CD4-positive, alpha-beta T cell treated with Interleukin-4 for 1 hour (primary cell): Measurements from ENCODE around the gene CARNS1.
A peak's percentile ranks its signal among the peaks of the same experiment; 100 is the strongest.

ENCODE experiments used
- DNase-seq, 2 donors: peaks; one replicate each; pipeline ENCODE4 v3.0.0-alpha.2; 2020 to 2022

The CARNS1 gene

DNA sequence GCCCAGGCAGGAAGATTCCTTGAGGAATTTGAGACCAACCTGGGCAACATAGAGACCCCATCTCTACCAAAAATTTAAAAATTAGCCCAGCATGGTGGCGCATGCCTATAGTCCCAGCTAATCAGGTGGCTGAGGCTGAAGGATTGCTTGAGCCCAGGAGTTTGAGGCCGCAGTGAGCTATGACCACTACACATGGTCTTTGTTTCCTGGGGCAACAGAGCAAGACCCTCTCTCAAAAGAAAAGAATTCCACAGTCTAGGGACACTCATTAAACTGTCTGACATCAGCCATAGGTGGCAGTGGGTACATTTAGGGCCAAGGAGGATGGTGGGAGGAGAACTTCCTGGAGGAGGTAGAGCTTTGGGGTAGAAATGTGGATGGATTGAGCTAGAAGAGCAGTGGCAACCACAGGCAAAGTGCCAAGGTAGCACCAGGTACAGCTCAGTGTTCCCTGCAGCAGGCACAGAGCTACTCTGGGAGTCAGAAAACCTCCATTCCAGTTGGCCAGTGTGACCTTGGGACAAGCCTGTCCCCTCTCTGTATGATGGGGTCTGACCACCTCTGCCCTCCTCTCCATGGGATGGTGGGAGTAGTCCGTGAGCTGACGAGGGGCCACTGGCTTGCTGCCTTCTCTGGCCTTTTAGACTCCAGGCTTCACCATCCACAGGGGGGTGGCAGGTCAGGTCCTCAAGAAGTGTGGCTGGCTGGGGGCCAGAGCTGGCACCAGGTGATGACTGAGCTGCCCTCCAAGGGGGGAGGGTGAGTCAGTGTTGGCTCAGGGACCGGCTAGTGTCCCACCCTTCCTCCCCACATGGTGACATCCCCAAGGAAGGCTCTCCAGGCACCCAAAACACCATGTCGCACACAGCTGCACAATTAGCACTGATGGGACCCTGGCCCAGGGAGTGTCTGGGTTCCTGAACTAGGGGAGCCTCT is 38.3 kb upstream of the CARNS1 start:
- no peak for DNase-seq

DNA sequence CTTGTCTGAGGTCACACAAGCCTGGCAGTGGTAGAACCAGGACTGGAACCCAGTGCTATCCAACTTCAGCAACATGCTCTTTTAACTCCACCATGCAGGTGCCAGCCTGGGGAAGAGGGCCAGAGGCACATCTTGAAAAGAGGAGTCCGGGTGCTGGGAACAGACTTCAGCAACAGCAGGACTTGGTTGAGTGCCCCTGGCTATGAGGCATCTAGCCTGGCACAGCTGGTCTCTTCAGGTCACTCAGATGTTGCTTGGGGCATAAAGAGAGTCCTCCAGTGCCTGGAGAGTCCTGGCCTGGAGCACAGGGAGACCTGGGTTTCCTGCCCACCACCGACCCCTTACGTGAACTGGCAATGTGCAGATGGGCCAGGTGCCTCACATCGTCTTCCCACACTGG is 36.9 kb upstream of the CARNS1 start:
- DNase-seq = no peak

DNA sequence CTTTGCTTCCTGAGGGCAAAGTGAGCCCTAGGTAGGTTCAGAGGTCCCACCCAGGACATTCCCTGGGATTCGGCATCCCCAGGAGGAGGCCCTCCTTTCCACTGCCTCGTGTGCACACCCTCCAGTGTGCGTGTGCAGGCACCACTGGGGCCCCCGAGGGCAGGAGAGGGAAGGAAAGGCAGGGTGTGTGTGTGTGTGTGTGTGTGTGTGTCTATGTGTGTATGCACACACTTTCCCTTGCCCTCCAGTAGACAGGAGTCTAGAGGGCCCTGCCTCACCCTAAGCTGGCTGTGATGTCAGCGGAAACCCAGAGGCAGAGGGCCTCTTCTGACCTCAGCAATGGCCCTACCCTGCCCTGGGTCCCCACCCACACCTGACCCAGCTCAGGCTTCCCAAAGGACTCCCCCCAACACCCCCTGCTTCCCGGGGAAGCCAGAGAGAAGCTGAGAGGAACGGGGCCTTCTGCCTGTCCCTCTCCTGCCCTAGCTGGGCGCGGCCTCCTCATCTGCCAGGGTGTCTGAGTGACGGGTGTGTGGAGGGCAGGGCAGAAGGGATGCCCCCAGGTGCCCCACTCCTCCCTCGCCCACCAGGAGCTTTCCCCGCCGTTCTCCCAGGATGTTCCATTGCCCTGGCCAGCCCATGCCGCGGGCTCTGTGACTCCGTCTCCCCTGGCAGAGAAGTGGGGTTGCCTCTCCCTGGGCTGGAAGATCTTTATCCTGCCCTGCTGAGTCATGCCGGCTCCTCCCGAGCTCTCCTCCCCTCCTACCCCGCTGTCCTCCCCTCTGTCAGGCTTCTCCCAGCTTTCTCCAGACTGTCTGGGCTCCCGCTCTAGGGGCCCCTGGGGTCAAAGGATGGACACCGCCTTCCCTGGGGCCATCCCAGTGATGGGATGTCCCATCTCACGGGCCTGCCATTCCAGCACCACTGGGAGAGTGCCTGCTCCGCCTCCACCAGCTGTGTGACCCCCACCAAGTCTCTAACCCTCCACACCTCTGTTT is 36.1 kb upstream of the CARNS1 start:
- no peak for DNase-seq

- no peak for DNase-seq
Measured at GRCh38 chr11:67381244-67381972, 34.1 kb upstream of the CARNS1 start.

DNA sequence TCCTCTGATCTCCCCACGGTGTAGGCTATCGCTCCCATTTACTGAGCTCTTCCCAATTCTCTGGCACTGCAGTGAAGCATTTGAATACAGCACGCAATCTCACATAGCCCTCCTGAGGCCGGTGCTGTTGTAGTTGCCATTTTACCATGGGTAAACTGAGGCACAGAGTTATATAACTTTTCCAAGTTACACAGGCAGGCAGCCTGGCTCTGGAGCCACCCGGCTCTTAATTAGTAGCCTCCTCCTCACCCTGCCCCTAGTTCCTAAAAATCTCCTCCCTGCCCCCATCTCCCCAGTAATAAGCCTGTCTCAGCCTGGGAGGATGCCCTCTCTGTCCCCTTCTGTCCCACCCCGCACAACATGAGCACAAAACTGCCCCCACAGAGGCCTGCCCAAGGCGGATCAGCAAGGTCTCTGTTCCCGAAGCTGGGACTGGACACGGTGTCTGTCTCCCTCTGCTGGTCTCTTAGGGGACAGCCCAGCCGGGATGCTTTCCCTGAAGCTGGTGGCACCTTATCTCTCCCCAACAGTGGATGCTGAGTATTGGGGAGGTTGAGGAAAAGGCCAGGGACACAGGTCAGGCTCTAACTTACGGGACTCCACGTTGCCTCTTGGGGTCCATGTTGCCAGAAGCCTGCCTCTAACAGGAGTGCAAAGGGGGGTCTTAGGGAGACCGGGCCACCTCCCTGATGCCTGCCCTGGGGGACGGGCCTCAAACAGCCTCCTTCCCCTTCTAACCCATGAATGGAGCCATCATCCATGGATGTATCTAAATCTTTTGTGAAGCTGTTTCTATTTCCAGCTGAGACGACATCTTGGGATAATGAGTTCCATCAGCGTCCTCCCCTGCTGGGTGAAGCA is 33.0 kb upstream of the CARNS1 start:
- peak; percentile 86 to 88 for DNase-seq

DNA sequence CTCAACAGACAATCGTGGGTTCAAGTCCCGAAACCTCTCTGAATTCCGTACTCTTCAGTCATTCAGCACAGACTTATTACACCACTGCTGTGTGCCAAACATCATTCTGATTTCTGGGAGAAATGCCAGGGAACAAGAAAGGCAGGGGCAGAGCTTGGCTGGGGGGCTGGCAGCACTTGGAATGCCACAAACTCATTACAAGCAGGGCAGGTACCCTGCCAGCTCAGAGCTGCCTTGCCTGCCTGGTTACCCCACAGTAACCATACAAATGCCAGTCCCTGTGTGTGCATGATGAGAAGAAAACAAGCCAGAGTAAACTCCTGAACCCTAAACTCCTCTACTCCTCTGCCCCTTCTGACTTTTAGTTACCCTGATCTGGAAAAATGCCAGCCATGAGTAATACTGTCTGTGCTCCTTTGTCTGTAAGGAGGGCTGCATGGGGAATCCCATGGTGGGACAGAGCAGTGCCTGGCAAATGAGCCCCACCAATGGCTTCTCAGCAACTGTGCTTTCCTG is 30.6 kb upstream of the CARNS1 start:
- no peak for DNase-seq

GRCh38 chr11:67387069-67387468 is 28.4 kb upstream of the CARNS1 start:
- no peak for DNase-seq

GRCh38 chr11:67387518-67387917 is 28.0 kb upstream of the CARNS1 start:
- DNase-seq = no peak

DNA sequence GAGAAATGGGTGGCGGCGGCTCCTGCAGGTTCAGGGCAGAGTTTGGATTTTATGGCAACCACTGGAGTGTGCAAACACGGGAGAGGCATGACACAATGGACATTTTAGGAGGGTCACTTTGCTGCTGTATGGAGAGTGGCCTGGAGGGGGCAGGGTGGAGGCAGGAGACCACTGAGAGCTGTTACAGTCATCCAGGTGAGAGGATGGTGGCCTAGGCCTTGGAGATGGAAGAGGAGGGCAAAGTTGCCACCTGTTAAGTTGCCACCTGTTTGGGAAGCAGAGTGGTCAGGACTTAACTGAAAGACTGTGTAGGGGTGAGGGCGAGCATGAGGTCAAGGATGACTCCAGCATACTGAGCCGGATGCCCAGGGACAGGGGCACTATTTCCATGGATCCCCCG is 26.0 kb upstream of the CARNS1 start:
- peak; percentile 63 to 68 for DNase-seq

DNA sequence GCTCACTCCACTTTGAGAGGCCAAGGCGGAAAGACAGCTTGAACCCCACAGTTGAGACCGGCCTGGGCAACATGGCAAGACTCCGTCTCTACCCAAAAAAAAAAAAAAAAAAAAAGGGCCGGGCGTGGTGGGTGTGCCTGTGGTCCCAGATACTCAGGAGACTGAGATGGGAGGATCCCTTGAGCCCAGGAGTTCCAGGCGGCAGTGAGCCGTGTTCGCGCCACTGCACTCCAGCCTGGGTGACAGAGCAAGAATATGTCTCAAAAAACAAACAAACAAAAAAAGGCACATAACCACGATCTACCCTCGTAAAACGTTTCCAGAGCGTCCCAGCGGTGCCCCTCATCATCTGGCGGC is 24.6 kb upstream of the CARNS1 start:
- no peak for DNase-seq

- DNase-seq = peak; percentile 90 to 92
Measured at GRCh38 chr11:67391304-67392182, 23.9 kb upstream of the CARNS1 start, which contains the start of gene RAD9A. RAD9A (plus strand) TSS chr11:67391986; CDS start chr11:67392045, 59 bp downstream.

DNA sequence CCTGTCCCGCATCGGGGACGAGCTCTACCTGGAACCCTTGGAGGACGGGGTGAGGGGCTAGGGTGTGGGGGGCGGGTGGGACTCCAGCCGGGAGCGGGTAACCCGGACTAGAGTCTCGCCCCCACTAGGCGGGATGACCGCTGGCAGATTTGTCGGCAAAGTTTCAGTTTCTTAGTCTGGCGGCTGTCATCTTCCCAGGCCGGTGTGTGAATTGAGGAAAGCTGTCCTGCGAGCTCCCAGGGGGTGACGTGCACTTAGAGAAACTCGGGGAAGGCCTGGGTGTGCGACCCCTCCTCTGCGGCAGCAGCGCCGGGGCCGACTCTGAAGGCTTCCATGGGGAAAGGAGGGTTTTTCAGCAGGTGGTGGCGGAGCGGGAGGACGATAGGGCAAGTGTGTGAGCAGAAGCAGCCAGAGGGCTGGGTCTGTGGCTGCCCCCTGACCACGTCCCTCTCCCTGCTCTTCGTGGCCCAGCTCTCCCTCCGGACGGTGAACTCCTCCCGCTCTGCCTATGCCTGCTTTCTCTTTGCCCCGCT is 23.2 kb upstream of the CARNS1 start:
- no peak for DNase-seq

DNA sequence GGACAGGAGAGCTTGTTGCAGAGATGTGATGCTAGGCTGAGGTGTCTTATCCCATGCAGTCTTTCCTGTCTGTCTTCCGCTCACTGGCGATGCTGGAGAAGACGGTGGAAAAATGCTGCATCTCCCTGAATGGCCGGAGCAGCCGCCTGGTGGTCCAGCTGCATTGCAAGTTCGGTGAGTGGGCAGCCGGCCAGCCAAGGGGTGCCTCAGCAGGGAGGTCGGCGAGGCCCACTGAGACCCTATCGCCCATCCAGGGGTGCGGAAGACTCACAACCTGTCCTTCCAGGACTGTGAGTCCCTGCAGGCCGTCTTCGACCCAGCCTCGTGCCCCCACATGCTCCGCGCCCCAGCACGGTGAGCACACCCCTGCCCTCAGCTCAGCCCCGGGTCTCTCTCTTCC is 22.0 kb upstream of the CARNS1 start:
- DNase-seq = no peak

DNA sequence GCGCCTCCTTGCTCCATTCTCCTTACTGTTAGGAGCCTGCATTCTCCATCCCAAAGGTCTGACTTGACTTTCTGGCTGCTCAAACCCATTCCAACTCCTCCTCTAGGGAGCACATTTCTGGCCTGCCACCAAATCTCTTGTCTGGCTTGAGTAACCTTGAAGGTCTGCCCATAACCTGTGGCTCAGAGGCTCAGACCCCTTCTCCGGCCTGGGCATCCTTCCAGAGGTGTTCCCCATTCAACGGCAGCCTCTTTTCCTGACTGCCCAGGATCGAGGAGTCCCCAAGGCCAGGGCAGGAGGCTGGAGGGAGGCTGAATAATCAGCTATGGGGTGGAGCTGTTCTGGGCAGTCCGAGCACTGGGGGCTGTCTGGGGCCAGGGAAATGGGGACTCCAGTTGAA is 21.5 kb upstream of the CARNS1 start:
- no peak for DNase-seq

- DNase-seq = no peak
Measured at GRCh38 chr11:67395555-67396258, 19.8 kb upstream of the CARNS1 start.

- no peak for DNase-seq
Measured at GRCh38 chr11:67396259-67396581, 19.3 kb upstream of the CARNS1 start.

- DNase-seq = no peak
Measured at GRCh38 chr11:67396587-67397389, 18.7 kb upstream of the CARNS1 start.

DNA sequence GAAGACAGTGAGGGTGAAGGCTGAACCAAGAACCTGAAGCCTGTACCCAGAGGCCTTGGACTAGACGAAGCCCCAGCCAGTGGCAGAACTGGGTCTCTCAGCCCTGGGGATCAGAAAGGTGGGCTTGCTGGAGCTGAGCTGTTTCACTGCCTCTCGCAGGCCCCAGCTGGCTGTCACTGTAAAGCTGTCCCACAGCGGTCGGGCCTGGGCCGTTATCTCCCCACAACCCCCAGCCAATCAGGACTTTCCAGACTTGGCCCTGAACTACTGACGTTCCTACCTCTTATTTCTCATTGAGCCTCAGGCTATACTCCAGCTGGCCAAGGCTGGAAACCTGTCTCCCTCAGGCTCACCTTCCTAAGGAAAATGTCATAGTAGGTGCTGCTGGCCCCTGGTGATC is 17.9 kb upstream of the CARNS1 start:
- no peak for DNase-seq
